NCI-H1048 (cell line): ENCODE results near the gene S100A3.

Experiments
- DNase-seq: peaks from one replicate; lab custom pipeline; 2025; lab: John Stamatoyannopoulos, UW

Gene S100A3

GRCh38 chr1:153509036-153509435, 40.0 kb downstream of the S100A3 start:
- no peak for DNase-seq

GRCh38 chr1:153507926-153508583, 41.0 kb downstream of the S100A3 start:
- DNase-seq, result no peak

GRCh38 chr1:153506831-153507413, 42.1 kb downstream of the S100A3 start:
- no peak for DNase-seq

GRCh38 chr1:153506386-153506785, 42.7 kb downstream of the S100A3 start:
- DNase-seq, result no peak

GRCh38 chr1:153505576-153505975, 43.5 kb downstream of the S100A3 start:
- DNase-seq, result no peak

- no peak for DNase-seq
Observed at GRCh38 chr1:153503766-153504165, 45.3 kb downstream of the S100A3 start.

GRCh38 chr1:153498746-153499145, 50.3 kb downstream of the S100A3 start:
- DNase-seq, result no peak
